ENCODE measurements around the gene PTPRQ.
"Not testable (repeated sequence)": the region's sequence is repeated elsewhere in the genome, so short reads cannot be mapped to it uniquely, and the experiment has no call there.

Gene PTPRQ, protein sequence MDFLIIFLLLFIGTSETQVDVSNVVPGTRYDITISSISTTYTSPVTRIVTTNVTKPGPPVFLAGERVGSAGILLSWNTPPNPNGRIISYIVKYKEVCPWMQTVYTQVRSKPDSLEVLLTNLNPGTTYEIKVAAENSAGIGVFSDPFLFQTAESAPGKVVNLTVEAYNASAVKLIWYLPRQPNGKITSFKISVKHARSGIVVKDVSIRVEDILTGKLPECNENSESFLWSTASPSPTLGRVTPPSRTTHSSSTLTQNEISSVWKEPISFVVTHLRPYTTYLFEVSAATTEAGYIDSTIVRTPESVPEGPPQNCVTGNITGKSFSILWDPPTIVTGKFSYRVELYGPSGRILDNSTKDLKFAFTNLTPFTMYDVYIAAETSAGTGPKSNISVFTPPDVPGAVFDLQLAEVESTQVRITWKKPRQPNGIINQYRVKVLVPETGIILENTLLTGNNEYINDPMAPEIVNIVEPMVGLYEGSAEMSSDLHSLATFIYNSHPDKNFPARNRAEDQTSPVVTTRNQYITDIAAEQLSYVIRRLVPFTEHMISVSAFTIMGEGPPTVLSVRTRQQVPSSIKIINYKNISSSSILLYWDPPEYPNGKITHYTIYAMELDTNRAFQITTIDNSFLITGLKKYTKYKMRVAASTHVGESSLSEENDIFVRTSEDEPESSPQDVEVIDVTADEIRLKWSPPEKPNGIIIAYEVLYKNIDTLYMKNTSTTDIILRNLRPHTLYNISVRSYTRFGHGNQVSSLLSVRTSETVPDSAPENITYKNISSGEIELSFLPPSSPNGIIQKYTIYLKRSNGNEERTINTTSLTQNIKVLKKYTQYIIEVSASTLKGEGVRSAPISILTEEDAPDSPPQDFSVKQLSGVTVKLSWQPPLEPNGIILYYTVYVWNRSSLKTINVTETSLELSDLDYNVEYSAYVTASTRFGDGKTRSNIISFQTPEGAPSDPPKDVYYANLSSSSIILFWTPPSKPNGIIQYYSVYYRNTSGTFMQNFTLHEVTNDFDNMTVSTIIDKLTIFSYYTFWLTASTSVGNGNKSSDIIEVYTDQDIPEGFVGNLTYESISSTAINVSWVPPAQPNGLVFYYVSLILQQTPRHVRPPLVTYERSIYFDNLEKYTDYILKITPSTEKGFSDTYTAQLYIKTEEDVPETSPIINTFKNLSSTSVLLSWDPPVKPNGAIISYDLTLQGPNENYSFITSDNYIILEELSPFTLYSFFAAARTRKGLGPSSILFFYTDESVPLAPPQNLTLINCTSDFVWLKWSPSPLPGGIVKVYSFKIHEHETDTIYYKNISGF (N-terminal part only)

DNA sequence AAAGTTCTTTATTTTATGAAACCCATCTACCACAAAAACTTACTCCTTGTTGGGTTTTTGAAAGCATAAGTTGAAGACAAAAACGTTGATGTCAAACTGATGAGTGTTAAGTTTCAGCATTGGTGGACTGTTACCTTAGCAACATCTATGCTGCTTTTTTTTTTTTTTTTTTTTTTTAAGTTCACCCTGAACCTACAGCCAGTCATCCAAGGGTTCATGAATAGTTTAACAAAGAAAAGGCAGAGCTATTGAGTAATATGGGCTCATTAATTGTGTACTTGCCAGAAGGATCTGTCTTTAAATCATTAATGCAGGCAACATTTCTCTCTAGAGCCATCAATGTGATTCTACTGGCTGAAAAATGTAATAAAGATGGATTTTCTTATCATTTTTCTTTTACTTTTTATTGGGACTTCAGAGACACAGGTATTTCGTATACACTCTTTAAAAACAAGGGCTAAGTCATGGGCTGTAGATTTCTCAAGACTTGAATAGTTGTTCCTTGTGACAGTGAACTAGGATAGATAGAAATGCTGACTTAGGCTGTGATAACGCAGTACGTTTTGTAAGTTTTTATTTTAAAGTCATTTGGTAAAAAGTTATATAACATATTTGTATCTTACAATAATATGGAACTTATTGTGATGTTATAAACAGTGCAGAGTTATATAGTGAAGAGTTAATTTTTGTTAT, at the start of gene PTPRQ:
Gene PTPRQ (plus strand): TSS at position 262 of the 693 bp plus-strand sequence. CDS start 111 bp downstream, at position 373.
- no peak for DNase-seq (ENCODE audit: low spot score)

DNA sequence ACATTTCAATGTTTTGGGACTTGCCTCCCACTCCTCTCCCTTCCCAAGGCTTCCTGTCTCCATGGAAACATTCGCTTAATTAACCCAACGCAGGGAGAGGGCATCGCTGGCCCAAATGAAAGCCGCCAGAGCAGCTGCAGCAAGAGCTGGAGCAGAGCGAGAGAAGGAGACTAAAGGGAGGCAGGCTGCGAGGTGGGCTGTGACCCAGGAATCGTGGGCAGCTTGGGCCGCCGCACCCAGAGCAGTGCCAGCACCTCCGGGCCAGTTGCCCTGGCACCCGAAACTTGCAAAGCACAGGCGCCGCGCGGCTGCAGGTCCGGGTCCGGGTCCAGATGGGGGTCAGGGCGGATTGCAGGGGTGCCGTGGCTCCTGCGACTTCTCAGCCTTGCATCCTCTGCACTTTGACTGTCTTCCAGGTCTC, 43.5 kb upstream of the PTPRQ start:
- no peak for DNase-seq (ENCODE audit: low spot score)

DNA sequence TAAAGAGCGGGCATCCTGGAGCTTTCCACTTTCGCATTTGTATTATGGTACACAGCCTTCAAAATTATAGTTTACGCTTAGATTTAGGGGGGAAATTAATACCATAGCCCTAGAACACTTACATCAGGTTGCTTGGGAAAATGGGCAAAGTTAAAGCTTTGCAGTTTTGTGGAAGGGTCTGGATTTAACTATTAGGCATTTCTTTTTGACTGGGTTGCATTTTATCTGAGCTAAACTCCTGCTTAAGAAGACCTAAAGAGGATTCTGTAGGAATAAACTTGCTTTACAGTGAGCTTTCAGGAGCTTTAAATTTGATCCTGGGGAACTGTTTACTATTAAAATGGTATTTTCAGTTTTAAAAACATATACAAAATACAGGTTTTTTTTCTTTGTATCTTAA, 42.8 kb upstream of the PTPRQ start:
- no peak for DNase-seq (ENCODE audit: low spot score)

DNA sequence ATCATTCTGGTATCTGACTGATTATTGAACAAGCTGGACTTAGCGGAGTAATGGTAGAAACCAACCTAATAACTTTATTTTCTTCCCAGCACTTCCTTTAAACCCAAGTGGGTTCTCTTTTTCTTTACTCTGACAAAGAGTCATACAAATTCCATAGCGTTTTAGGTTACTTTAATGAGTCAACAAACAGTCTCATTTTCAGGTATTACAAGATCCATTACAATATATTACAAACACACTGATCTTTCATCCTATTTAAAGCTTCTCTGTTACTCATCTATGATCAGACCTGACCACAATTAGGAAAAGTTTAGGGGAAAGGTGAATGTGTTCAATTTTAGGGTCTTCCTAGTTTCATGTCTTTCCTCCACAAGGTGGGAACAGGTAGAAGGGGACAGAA, 39.4 kb upstream of the PTPRQ start:
- no peak for DNase-seq (ENCODE audit: low spot score)

DNA sequence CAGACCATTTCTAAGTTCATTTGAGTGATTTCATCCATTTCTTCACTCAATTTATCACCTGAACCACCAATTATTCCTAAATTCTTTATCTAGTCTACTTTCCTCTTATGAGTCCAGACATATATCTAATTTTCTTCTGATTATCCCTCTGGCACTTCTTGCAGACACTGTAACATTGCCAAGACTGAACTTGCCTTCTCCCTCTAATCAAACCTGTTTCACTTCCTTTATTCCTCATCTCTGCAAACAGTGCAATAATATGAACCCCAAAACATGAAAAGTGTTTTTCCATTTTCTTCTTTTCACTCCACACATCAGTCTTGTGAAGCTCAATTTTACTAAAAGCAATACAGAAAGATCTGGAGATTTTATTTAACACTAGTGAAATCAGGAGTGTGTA, 37.8 kb upstream of the PTPRQ start:
- DNase-seq (ENCODE audit: low spot score) = no peak

DNA sequence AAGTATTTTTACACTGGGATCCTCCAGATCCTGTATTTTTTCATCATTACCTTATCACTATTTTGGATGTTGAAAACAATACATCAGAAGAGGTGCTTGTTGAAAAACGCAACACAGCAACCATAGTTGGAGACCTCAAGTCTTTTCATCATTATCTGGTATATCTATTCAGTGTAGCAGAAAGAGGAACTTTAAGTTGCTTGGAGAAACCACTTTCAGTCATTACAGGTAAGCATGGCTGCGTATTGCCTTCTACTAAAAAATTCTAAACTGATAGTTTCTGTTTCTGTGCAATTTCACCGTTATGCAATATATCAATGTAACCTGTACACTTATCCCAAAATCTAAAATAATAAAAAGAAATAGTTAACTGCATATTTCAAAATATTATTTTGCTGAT, 32.2 kb upstream of the PTPRQ start:
- DNase-seq (ENCODE audit: low spot score) = no peak

DNA sequence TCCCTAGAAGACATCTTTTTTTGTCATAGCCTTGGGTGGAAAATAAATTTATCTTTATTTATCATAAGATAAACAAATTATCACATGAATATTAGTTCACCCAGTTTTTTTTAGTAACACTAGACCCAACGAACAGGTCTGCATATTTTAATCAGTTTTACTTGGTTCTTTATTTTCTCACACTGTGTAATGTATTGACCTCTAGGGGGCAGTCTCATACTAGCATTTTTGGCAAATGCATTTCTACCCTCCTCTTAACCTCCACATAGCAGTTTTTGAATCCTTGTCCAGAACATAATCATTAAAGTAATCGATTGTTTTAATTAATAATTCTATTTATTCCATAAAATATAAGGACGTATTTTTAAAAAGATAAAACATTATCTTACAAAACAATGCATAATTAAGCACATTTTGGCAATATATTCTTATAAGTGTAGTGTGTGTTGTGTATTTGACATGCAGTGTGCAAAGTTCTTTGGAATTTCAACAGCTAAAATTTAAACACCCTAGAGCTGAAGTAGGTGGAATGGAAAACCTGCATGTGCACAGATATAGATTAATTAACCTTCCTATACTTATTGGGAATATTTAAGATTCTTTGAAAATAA, 31.6 kb upstream of the PTPRQ start:
- peak; percentile 42 for DNase-seq (ENCODE audit: low spot score)

DNA sequence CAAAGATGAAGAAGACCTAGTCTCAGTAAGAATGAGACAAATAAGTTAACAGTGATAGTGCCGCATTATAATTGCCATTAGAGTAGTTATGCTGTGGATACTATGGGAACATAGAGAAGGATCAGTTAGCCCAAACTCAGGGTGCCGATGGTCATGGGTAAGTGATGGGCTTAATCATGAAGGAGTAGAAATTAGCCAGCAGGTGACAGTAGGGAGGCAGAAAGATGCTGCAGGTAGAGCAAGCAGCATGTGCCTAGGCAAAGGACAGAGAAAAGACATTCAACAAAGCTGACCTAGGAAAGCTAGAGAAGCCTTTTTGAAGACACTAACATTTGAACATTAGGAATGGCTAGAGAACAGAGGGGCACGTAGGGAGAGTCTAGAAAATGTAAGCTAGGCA, 30.6 kb upstream of the PTPRQ start:
- DNase-seq (ENCODE audit: low spot score) = no peak

DNA sequence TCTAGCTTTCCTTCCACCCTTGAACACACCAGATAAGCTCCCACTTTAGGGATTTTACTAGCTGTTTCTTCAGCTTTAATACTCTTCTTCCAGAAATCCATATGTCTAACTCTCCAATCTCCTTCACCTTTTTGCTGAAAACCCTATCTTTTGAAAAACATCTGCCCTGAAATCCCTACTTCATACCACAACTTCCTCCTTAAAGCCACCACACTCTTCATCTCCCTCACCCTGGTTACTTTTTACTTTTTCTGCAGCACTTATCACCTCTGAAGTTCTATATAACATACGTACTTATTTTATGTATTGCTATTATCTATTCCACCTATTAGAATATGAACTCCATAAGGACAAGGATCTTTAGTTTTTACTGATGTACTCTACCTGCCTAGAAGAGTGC, 28.6 kb upstream of the PTPRQ start:
- no peak for DNase-seq (ENCODE audit: low spot score)

DNA sequence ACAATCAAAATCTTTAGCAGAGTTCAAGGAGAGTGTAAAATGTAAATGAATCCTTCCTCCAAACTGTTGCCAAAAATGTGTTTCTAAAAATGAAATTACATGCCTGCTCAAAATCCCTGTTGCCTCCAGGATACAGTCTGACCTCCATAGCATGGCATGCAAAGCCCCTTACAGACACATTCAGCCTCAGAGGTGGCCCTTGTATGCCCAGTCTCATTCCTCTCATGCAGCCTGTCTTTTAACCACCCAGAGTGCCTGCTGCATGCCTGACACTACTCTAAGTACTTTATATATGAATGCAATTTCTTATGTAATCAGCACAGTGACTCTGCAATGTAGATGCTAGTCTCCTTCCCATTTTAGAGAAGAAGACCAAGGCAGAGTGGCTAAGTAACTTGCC, 24.4 kb upstream of the PTPRQ start:
- DNase-seq (ENCODE audit: low spot score) = no peak

DNA sequence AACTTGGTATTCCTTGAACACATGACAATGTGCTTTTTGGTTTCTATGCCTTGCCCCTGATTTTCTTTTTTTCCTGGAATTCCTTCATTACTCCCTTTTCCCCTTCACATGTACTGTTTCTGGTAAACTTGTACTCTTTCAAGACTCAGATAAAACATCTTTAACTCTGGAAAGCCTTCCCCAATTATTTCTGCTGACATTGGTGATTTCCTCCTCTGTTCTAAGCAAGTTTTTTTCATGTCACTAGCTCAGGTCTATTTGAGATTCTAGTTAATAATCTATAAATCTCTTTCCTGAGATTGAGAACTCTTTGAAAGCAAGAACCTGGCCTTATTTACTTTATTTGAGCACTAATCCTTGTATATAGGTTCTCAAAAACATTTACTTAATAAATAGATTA, 24.0 kb upstream of the PTPRQ start:
- no peak for DNase-seq (ENCODE audit: low spot score)

DNA sequence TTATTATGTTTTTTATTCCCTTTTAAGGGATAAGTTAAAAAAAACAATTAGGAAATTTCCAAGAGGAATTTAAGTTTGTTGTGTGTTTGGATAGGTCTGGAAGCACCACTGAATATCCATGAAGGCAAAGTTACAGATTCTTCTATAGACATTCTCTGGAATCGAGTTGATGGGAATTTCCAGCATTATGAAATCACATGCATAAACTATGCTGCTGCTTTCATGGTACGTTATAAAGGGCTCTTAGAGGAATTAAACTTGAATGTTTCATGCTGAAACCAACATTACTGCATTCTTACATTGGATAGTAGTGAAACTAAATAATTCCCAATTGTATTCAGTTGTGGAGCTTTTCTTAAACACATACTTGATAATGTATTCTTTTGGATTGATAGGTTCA, 21.5 kb upstream of the PTPRQ start:
- no peak for DNase-seq (ENCODE audit: low spot score)

DNA sequence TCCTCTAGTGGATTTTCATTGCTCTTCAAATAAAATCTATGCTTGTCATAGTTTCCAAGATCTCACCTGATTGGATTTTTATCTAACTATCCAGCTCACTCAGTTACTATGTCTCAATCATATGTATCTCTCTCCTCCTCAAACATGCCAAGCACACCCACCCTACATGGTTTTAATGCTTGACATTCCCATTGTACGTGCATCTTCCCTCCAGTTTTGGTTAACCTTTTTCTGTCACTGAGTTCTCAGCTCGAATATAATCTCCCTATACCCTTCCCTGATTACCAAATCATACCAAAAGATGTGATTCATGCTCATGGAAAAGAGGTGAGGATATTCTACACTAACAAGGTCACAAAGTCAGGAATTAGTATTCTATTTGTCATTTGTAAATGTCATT, 12.0 kb upstream of the PTPRQ start:
- DNase-seq (ENCODE audit: low spot score) = no peak

DNA sequence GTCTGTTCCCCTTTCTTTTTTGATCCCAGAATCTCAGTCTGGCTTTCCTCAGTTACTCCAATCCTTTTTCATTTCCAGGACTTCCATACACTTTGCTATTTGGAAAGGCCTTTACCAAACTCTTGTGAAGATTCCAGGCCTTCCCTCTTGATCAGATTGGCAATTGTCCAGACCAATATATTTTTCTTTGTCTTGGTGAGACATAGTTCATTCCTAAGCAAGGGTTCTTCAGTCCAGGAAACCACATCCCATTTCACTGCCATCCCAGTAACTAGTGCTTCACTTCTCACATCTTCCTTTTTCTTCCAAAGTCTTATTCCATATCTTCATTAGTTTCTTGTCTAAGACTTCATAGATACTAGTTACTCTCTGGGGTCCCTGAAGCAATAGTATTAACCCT, 2.1 kb upstream of the PTPRQ start:
- no peak for DNase-seq (ENCODE audit: low spot score)

DNA sequence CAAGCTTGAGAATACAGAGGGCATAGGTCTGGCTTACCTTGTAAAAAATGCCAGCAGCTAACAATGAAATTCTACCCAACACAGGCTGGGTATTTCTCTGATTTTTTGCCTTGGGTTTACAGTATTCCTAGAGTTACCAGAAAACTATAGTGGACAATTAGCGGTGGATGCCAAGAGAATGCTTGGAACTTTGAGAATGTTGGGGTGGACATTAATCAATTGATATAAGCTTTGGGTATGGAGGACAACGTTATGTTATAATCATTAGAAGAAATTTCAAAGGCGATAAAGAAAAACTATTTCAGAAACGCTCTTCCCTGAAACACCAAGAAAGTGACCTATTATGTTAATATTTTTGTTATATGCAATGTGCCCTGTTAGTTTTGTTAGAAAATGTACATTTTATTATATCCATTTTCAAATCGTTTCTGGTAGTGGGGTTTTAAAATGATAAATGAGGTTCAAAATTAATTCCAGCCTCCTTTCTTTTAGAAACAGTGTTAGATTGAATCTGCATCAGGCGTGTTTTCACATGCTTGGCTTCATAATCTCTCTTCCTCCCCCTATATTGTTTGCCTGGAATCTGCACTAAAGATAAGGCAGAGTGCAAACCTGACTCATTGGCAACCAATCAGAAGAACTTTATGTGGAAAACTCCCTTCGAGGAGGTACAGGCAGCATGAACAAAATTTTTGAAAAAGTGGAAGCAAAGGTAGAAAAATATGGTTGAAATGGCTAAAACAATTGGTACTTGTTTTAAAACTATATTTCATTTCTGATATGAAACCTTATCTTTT, 1.4 kb upstream of the PTPRQ start:
- DNase-seq (ENCODE audit: low spot score) = no peak

DNA sequence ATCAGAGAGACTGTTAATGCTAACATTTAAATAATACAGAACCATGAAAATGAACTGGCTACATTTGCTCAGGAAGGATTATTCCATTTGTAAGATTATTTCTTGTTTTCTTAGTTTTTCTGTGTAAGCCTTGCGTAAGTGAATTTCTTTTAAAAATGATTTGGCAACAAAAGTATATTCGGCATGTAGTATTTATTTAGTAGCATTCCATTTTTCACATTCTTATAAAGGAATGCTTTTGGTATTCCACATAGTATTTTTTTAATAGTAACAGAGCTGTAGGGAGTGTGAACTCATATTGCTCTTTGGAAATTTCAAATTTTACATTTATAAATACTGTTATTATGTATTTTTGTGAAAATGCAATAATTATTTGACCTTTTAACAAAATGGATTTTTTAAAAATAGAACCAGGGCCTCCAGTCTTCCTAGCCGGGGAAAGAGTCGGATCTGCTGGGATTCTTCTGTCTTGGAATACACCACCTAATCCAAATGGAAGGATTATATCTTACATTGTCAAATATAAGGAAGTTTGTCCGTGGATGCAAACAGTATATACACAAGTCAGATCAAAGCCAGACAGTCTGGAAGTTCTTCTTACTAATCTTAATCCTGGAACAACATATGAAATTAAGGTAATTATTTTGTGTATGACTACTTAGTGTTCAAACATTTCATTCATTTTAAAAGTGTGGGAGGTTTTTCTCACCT, 1.2 kb downstream of the PTPRQ start:
- no peak for DNase-seq (ENCODE audit: low spot score)

DNA sequence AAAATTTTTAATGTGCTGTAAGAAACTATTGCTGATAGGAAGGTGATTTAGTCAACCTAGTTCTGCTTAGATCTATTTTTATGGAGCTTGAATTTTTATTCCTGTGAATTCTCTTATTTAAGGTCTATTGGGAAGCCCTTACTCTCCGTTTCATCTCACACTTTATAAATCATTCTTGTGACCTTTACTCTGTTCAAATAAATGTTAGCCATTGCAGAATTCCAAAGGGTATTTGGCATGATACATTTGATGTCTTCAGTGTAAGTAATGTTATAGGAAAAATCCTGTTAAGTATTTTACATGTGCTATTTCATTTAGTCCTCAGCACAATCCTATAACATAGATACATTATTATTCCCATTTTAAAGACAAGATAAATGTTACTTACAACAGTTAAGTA, 12.5 kb downstream of the PTPRQ start:
- no peak for DNase-seq (ENCODE audit: low spot score)

DNA sequence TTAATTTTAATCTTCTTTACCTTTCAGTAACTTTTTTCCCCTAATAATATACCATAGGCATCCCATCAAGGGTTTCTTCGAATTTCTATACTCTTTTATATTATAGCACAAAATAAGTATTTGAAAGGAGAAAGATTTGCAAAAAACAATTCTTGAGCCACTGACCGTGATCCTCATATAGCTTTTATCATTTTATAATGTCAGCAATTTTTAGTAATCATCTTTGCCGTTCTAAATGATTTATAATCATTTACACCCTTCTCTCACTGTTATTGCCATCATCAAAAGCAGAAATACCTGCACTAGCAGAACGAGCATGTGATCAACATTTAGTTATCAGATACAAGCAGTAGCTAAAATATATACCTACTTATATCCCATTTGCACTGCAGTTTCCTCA, 16.9 kb downstream of the PTPRQ start:
- DNase-seq (ENCODE audit: low spot score) = no peak

DNA sequence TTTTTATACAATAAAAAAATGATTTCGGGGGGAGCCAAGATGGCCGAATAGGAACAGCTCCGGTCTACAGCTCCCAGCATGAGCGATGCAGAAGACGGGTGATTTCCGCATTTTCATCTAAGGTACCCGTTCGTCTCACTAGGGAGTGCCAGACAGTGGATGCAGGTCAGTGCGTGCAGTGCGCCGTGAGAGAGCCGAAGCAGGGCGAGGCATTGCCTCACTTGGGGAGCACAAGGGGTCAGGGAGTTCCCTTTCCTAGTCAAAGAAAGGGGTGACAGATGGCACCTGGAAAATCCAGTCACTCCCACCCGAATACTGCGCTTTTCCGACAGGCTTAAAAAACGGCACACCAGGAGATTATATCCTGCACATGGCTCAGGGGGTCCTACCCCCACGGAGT, 17.8 kb downstream of the PTPRQ start:
- DNase-seq (ENCODE audit: low spot score) = not testable (repeated sequence)

DNA sequence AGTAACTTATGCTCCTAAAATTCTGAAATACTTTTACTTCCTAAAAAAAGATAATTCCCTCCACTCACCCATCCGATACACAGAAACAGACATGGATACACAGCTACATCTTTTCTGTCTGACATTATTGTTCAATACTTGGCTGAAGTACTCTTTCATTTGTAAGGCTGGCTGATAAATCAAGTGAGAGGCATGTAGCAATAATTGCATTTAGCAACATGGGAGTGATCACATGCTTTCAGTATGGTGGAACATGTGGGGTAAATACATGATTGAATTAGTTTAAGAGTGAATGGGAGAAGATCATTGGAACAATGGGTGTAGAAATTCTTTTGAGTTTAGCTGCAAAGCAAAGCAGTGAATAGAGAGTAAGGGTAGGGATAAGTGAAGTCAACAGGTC, 25.6 kb downstream of the PTPRQ start:
- DNase-seq (ENCODE audit: low spot score) = no peak

All from activated CD4-positive, alpha-beta T cell treated with anti-CD3 and anti-CD28 coated beads, Interleukin-2, Interleukin-4, amounts not matched to agents 100 ng/mL and 50 ng/mL, durations not matched to agents 16 hours and 8 hours (primary cell).